ENCODE measurements around the gene EPN3.

GRCh38 chr17:50582741-50583140 lies 50.2 kb downstream of the EPN3 start:
- no peak for TF ChIP-seq SP2 (tag by site-specific recombination; IDR thresholded peaks at IDR 0.05)
- TF ChIP-seq ZNF830 (tag by site-specific recombination; IDR thresholded peaks at IDR 0.05; ENCODE audit: low read depth): no peak
- TF ChIP-seq CTCF (tag by site-specific recombination; IDR thresholded peaks at IDR 0.05): no peak
- TF ChIP-seq ZNF426 (tag by site-specific recombination; IDR thresholded peaks at IDR 0.05): no peak

Data from HEK293 (cell line).